Spleen (tissue), 11 donors: Measurements from ENCODE around the gene ANP32A. TPM values are rescaled to one million over a fixed set of nuclear protein-coding genes. Genes with fewer than 3 reads are reported as not detected.

Experiments used
- DNase-seq: peaks from one replicate; pipeline ENCODE4 v3.0.0-alpha.2; 2020
- H3K27ac ChIP-seq, 8 donors: fragments of 200-600 bp; sonication (generic) in 7 of 8; 1 replicate in 4 of 8; 2 replicates in 4 of 8; pipeline versions ENCODE4 v1.5.0 to v1.8.0; 2016 to 2021; ENCODE audit warnings: inconsistent platforms in 4 of 8, mild to moderate bottlenecking in 4 of 8, moderate library complexity in 1 of 8
- H3K27me3 ChIP-seq, 7 donors: fragments of 200-600 bp; sonication (generic) in 6 of 7; replicated peaks in 1 of 7; 1 replicate in 4 of 7; 2 replicates in 3 of 7; pipeline versions ENCODE4 v1.5.0 to v1.8.0; 2016 to 2021; ENCODE audit warnings: inconsistent platforms in 3 of 7, mild to moderate bottlenecking in 1 of 7
- H3K36me3 ChIP-seq, 6 donors: fragments of 200-600 bp; sonication (generic) in 5 of 6; 1 replicate in 4 of 6; 2 replicates in 2 of 6; pipeline versions ENCODE4 v1.5.0 to v1.8.0; 2016 to 2021; ENCODE audit warnings: inconsistent platforms in 2 of 6
- H3K4me1 ChIP-seq, 6 donors: fragments of 200-600 bp; sonication (generic) in 5 of 6; 1 replicate in 3 of 6; 2 replicates in 3 of 6; pipeline versions ENCODE4 v1.5.0 to v1.8.0; 2016 to 2021; ENCODE audit warnings: inconsistent platforms in 3 of 6
- H3K4me3 ChIP-seq, 8 donors: fragments of 200-600 bp; sonication (generic) in 7 of 8; 1 replicate in 4 of 8; 2 replicates in 4 of 8; pipeline versions ENCODE4 v1.5.0 to v1.8.0; 2016 to 2021; ENCODE audit warnings: inconsistent platforms in 4 of 8, mild to moderate bottlenecking in 4 of 8, moderate library complexity in 2 of 8
- H3K9me3 ChIP-seq, 8 donors: fragments of 200-600 bp; sonication (generic) in 7 of 8; 1 replicate in 4 of 8; 2 replicates in 4 of 8; pipeline versions ENCODE4 v1.5.0 to v1.8.0; 2016 to 2021; ENCODE audit warnings: inconsistent platforms in 4 of 8
- CTCF ChIP-seq, 11 experiments: fragments of 200-600 bp in 7 of 11; fragments of 450-650 bp in 4 of 11; sonication (generic) in 4 of 11; IDR thresholded peaks in 8 of 11; conservative IDR thresholded peaks in 3 of 11; 1 replicate in 7 of 11; 2 replicates in 4 of 11; pipeline versions ENCODE4 v1.4.0 to v1.8.0; 2016 to 2021; ENCODE audit warnings: antibody characterized with exemption in 11 of 11, inconsistent platforms in 4 of 11, mild to moderate bottlenecking in 1 of 11
- POLR2A ChIP-seq, 3 donors: fragments of 450-650 bp; IDR thresholded peaks; one replicate each; pipeline ENCODE4 v1.5.1; 2017; ENCODE audit warnings: antibody characterized with exemption in 3 of 3, mild to moderate bottlenecking in 1 of 3
- POLR2AphosphoS5 ChIP-seq, 3 donors: sonication (generic); formaldehyde crosslinking; IDR thresholded peaks; one replicate each; pipeline ENCODE4 v1.5.1; 2017; ENCODE audit warnings: antibody characterized with exemption in 3 of 3
- WGBS, 5 donors: extraction: QIAGEN DNeasy Blood & Tissue Kit in 3 of 5; methylation state at CpG; one replicate each; pipeline versions ENCODE4 v1.1.5 to v1.1.7; 2013 to 2018; 5-methylcytosine and 5-hydroxymethylcytosine counted together
- intact Hi-C: fragments of 100-400 bp; cut with DNase I; formaldehyde crosslinking; loops from one replicate; pipeline ENCODE4 v1.15.0; 2023; ENCODE audit warnings: low total_unique reads
- polyA plus RNA-seq, 3 donors: library from polyadenylated mRNA; stranded (reverse); fragments of 200-250 nt; gene quantifications; one replicate each; pipeline ENCODE4 v1.2.1, GENCODE V29; 2013
- total RNA-seq, 7 donors: library from RNA; depleted of rRNA in 3 of 7; stranded (reverse); fragments of >200 nt in 3 of 7; fragmentation: NEBNext Ultra II Directional in 4 of 7; extraction: Animal tissue kit (Norgen Biotek cat#: 25700) in 4 of 7; gene quantifications; one replicate each; pipeline versions ENCODE4 v1.1.0 to v1.2.1, GENCODE V29; 2016 to 2021
- donor health status: healthy with polysubstance abuse.
- donor health status: DM: no; HTN: no; CAD: no; lungs with moderate emphysema.
- donor health status: DM: no; HTN: no; CAD: no.
- donor health status: Bipolar disorder and iron deficiency.
- donor health status: healthy.
- donor health status: DM: no; HTN: no; CAD: no.
- donor health status: DM: yes; HTN: yes; CAD: no.

Gene ANP32A
- total and polyA plus RNA-seq, 10 donors = 58.6 to 163 (median 102) TPM

DNA sequence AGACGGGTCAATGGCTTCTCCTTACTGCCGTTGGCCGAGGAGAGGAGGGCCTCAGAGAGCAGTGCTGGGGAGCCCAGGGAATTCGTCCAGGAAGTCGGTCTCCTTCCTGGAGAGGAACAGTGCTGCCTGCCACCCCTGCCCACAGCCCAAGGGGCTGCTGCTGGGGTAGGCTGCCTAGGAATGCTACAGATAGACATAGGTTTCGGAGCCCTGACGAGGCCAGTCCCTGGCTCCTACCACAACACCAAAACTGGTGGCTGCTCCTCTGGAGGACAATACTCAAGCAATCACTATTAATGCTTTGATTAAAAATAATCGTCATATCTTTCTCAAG, 30.5 kb downstream of the ANP32A start:
- no peak for DNase-seq
- Histone ChIP-seq H3K9me3 (no peaks in the 10 kb centered on the region), H3K4me3 (no peak overlapping the region), H3K27me3 (no peaks in the 10 kb centered on the region), H3K4me1 (peaks cover 63 to 96% (median 76%) of the 10 kb centered on the region in 6 donors), H3K27ac (peak overlapping the region in 7 of 8 donors; percentile 29 to 86 (median 65)), H3K36me3 (peaks cover 0 to 47% (median 22%) of the 10 kb centered on the region in 6 donors)
- intact Hi-C loops = no loop called here
- no peak for TF ChIP-seq POLR2A (IDR thresholded peaks at IDR 0.05)
- WGBS, 5 donors = 36 to 72% (median 45%) methylated on average over 6 to 8 of the region's 8 CpGs

- H3K27ac ChIP-seq = peak overlapping the region in 7 of 8 donors; percentile 29 to 86 (median 65)
- peaks cover 0 to 52% (median 27%) of the 10 kb centered on the region in 6 donors for H3K36me3 ChIP-seq
- WGBS, 5 donors = 37 to 62% (median 45%) methylated on average over 5 to 7 of the region's 7 CpGs
- H3K4me1 ChIP-seq = peaks cover 58 to 96% (median 70%) of the 10 kb centered on the region in 6 donors
- TF ChIP-seq POLR2AphosphoS5 (IDR thresholded peaks at IDR 0.05) = peak in 1 of 3 donors; percentile 28
- no peak for TF ChIP-seq CTCF (IDR thresholded peaks at IDR 0.05 in 8 of 11, conservative IDR thresholded peaks at IDR 0.05 in 3 of 11)
- no peaks in the 10 kb centered on the region for H3K27me3 ChIP-seq
- DNase-seq = no peak
- H3K9me3 ChIP-seq = no peaks in the 10 kb centered on the region
- intact Hi-C loops = no loop called here
- H3K4me3 ChIP-seq = no peak overlapping the region
Measured at GRCh38 chr15:68789534-68790241, 31.0 kb downstream of the ANP32A start.

- Histone ChIP-seq H3K9me3 (no peaks in the 10 kb centered on the region), H3K27me3 (no peaks in the 10 kb centered on the region), H3K4me3 (no peak overlapping the region), H3K4me1 (peaks cover 52 to 94% (median 66%) of the 10 kb centered on the region in 6 donors), H3K27ac (peak overlapping the region in 7 of 8 donors; percentile 7 to 86 (median 65)), H3K36me3 (peaks cover 0 to 58% (median 31%) of the 10 kb centered on the region in 6 donors)
- 61 to 89% (median 80%) methylated on average over 1 of the region's 1 CpG for WGBS, 5 donors
- intact Hi-C loops = no loop called here
- DNase-seq = no peak
- TF ChIP-seq CTCF (IDR thresholded peaks at IDR 0.05 in 8 of 11, conservative IDR thresholded peaks at IDR 0.05 in 3 of 11) = no peak
- TF ChIP-seq POLR2AphosphoS5 (IDR thresholded peaks at IDR 0.05) = no peak
- no peak for TF ChIP-seq POLR2A (IDR thresholded peaks at IDR 0.05)
Measured at GRCh38 chr15:68789091-68789490, 31.6 kb downstream of the ANP32A start.

GRCh38 chr15:68788264-68788624, 32.5 kb downstream of the ANP32A start:
- peak overlapping the region in 2 of 8 donors; percentile 19 to 49 for H3K27ac ChIP-seq
- no peak for DNase-seq
- 71 to 86% (median 77%) methylated on average over 8 of the region's 8 CpGs for WGBS, 5 donors

More at GRCh38 chr15:68788264-68788624, 32.5 kb downstream of the ANP32A start:
- H3K4me3 ChIP-seq = no peak overlapping the region
- peaks cover 43 to 94% (median 64%) of the 10 kb centered on the region in 6 donors for H3K4me1 ChIP-seq
- intact Hi-C loops = no loop called here
- no peak for TF ChIP-seq CTCF (IDR thresholded peaks at IDR 0.05 in 8 of 11, conservative IDR thresholded peaks at IDR 0.05 in 3 of 11)
- no peak for TF ChIP-seq POLR2A (IDR thresholded peaks at IDR 0.05)
- no peak for TF ChIP-seq POLR2AphosphoS5 (IDR thresholded peaks at IDR 0.05)
- H3K9me3 ChIP-seq = no peaks in the 10 kb centered on the region
- no peaks in the 10 kb centered on the region for H3K27me3 ChIP-seq
- peaks cover 0 to 66% (median 38%) of the 10 kb centered on the region in 6 donors for H3K36me3 ChIP-seq
